ENCODE results near the gene ZNF333. TPM values are rescaled to one million over a fixed set of nuclear protein-coding genes. Genes with fewer than 3 reads are reported as not detected.
A peak's percentile ranks its signal among the peaks of the same experiment; 100 is the strongest.

The ZNF333 gene
- total RNA-seq, 1 donor from 2014 or later: 17.5 TPM

DNA sequence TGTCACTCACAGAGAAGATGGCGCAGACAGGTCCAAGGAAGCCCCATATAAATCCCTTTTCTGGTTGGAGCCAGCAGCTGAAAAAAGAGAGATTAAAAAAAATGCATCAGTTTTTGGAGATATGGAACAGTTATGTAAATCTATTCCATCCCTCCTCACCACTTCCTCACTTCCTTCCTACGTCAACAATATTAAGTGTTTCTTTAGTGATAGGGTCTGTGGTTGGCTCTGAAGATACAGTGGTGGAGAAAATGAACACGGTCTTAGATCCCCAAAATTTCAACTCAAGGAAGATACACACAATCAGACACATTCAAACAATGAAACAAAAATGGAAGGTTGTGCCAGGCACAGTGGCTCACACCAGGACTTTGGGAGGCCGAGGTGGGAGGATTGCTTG, 57.0 kb downstream of the ZNF333 start:
- peaks cover 9% of the 10 kb centered on the region for H3K36me3 Mint-ChIP-seq (ENCODE audit: low read depth, unreplicated experiment)
- TF ChIP-seq, protein P1, sequence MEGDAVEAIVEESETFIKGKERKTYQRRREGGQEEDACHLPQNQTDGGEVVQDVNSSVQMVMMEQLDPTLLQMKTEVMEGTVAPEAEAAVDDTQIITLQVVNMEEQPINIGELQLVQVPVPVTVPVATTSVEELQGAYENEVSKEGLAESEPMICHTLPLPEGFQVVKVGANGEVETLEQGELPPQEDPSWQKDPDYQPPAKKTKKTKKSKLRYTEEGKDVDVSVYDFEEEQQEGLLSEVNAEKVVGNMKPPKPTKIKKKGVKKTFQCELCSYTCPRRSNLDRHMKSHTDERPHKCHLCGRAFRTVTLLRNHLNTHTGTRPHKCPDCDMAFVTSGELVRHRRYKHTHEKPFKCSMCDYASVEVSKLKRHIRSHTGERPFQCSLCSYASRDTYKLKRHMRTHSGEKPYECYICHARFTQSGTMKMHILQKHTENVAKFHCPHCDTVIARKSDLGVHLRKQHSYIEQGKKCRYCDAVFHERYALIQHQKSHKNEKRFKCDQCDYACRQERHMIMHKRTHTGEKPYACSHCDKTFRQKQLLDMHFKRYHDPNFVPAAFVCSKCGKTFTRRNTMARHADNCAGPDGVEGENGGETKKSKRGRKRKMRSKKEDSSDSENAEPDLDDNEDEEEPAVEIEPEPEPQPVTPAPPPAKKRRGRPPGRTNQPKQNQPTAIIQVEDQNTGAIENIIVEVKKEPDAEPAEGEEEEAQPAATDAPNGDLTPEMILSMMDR (IDR thresholded peaks at IDR 0.05; ENCODE audit: unreplicated experiment): no peak
- no peak overlapping the region for H3K4me3 Mint-ChIP-seq (ENCODE audit: unreplicated experiment)
- H3K27me3 Mint-ChIP-seq (ENCODE audit: unreplicated experiment): no peaks in the 10 kb centered on the region
- no peaks in the 10 kb centered on the region for H3K9me3 Mint-ChIP-seq (ENCODE audit: unreplicated experiment)
- no peaks in the 10 kb centered on the region for H3K4me1 Mint-ChIP-seq (ENCODE audit: unreplicated experiment)
- H3K27ac Mint-ChIP-seq (ENCODE audit: unreplicated experiment): no peak overlapping the region
- no peak for DNase-seq (ENCODE audit: low spot score)

DNA sequence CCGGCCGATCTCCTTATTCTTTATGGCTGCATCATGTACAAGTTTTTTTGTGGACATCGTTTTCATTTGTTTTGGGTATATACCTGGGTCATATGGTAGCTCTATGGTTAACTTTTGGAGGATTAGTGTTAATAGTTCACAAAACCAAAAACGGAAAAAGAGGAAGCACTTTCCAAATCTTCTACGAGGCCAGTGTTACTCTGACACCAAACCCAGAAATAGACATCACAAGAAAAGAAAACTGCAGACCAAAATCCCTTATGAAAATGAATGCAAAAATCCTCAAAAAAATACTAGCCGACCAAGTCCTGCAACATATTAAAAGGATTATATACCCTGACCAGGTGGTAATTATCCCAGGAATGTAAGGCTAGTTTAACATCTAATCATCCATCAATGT, 58.8 kb downstream of the ZNF333 start:
- Mint-ChIP-seq H3K4me3 (ENCODE audit: unreplicated experiment) (no peak overlapping the region), H3K4me1 (ENCODE audit: unreplicated experiment) (no peaks in the 10 kb centered on the region), H3K27ac (ENCODE audit: unreplicated experiment) (no peak overlapping the region), H3K27me3 (ENCODE audit: unreplicated experiment) (no peaks in the 10 kb centered on the region), H3K9me3 (ENCODE audit: unreplicated experiment) (no peaks in the 10 kb centered on the region), H3K36me3 (ENCODE audit: low read depth, unreplicated experiment) (no peaks in the 10 kb centered on the region)
- TF ChIP-seq, protein P1 (IDR thresholded peaks at IDR 0.05; ENCODE audit: unreplicated experiment): no peak
- no peak for DNase-seq (ENCODE audit: low spot score)

DNA sequence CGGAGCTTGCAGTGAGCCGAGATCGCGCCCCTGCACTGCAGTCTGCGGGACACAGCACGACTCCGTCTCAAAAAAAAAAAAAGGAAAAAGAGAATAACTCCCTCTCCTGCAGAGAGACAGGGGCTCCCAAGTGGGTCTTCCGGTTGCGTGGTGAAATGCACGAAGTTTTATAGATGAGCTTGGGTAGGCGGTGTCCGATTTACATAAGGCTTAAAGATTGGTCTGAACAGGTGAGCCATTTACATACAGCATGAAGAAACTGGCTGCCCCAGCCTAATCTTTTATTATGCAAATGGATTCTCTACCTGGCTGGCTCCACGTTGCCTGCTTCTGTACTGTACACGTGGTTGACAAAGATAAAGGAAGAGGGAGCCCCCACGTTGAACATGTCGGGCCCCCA, 69.0 kb downstream of the ZNF333 start:
- Mint-ChIP-seq H3K36me3 (ENCODE audit: low read depth, unreplicated experiment) (peaks cover under 1% of the 10 kb centered on the region), H3K4me1 (ENCODE audit: unreplicated experiment) (peaks cover 4% of the 10 kb centered on the region), H3K27me3 (ENCODE audit: unreplicated experiment) (peaks cover 3% of the 10 kb centered on the region), H3K9me3 (ENCODE audit: unreplicated experiment) (no peaks in the 10 kb centered on the region), H3K4me3 (ENCODE audit: unreplicated experiment) (peak overlapping the region; percentile 52), H3K27ac (ENCODE audit: unreplicated experiment) (no peak overlapping the region)
- DNase-seq (ENCODE audit: low spot score): no peak
- TF ChIP-seq, protein P1 (IDR thresholded peaks at IDR 0.05; ENCODE audit: unreplicated experiment): no peak

DNA sequence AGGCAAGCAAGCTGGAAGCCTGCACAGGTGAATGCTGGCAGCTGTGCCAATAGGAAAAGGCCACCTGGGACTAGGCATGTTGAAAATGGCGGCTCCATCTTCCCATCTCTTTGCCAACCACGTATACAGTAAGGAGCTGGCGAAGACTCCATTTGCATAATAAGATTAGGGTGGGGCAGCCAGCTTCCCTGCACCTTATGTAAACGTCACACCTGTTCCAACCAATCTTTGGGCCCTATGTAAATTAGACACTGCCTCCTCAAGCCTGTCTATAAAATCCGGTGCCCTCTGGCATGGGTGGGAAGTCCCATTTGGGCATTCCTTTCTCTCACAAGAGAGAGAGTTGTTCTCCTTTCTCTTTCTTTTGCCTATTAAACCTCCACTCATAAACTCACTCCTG, 71.8 kb downstream of the ZNF333 start:
- peaks cover 8% of the 10 kb centered on the region for H3K4me1 Mint-ChIP-seq (ENCODE audit: unreplicated experiment)
- no peak overlapping the region for H3K4me3 Mint-ChIP-seq (ENCODE audit: unreplicated experiment)
- H3K9me3 Mint-ChIP-seq (ENCODE audit: unreplicated experiment): peaks cover 4% of the 10 kb centered on the region
- H3K27me3 Mint-ChIP-seq (ENCODE audit: unreplicated experiment): peaks cover 13% of the 10 kb centered on the region
- peaks cover 6% of the 10 kb centered on the region for H3K36me3 Mint-ChIP-seq (ENCODE audit: low read depth, unreplicated experiment)
- TF ChIP-seq, protein P1 (IDR thresholded peaks at IDR 0.05; ENCODE audit: unreplicated experiment): no peak
- DNase-seq (ENCODE audit: low spot score): no peak
- H3K27ac Mint-ChIP-seq (ENCODE audit: unreplicated experiment): no peak overlapping the region

DNA sequence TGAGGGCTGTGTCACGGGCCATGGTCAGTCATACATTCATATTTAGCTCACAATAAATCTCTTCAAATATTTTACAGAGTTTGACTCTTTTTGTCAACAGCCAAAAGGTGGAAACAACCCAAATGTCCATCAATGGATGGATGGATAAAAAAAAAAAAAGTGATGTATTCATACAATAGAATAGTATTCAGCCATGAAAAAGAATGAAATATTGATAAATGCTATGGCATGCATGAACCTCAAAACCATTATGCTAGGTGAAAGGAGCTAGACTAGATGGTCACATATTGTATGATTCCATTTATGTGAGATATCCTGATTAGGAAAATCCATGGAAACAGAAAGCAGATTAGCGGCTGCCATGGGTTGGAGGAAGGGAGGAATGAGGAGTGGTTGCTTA, 72.3 kb downstream of the ZNF333 start:
- TF ChIP-seq, protein P1 (IDR thresholded peaks at IDR 0.05; ENCODE audit: unreplicated experiment): no peak
- Mint-ChIP-seq H3K27me3 (ENCODE audit: unreplicated experiment) (peaks cover 13% of the 10 kb centered on the region), H3K27ac (ENCODE audit: unreplicated experiment) (no peak overlapping the region), H3K9me3 (ENCODE audit: unreplicated experiment) (peaks cover 4% of the 10 kb centered on the region), H3K36me3 (ENCODE audit: low read depth, unreplicated experiment) (peaks cover 6% of the 10 kb centered on the region), H3K4me3 (ENCODE audit: unreplicated experiment) (no peak overlapping the region), H3K4me1 (ENCODE audit: unreplicated experiment) (peaks cover 8% of the 10 kb centered on the region)
- DNase-seq (ENCODE audit: low spot score): no peak
